ENCODE measurements around the gene PPM1K. TPM values are rescaled to one million over a fixed set of nuclear protein-coding genes. Genes with fewer than 3 reads are reported as not detected.

PPM1K gene
- total RNA-seq, 1 experiment from 2014 or later, result 4.2 TPM

DNA sequence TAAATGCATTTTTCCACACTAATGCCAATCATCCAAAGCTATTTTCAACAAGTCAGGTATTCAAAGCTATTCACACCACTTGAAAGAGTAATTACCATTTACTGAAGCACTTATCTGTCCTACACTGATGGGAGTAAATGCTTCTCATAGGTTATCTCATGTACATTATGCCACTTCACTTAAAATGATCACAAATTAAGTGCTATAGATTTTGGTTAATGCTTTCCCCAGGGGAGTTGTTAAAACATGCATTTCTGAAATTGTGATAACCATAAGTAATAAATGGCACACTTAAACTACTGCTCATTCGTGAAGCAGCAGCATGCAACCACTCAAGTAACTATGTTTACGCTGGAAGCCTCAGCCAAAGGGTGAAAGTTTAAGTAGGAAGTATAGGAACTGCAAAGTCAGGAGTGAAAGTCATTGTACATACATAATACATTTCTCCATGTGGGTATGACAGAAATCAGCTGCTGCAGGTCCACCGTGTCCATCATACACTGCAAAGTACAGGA is 6.6 kb downstream of the PPM1K start:
- H3K4me3 ChIP-seq (replicated peaks in 1 of 2; ENCODE audit: low read depth in 1 of 2, low read length in 2 of 2), result no peak overlapping the region
- DNase-seq (ENCODE audit: low read depth, low spot score) (no peak), ATAC-seq (no peak)
- TF ChIP-seq POLR2A (IDR thresholded peaks at IDR 0.05; ENCODE audit: borderline replicate concordance, extremely low read depth, insufficient read depth, insufficient read length), result no peak
- TF ChIP-seq YY1 (IDR thresholded peaks at IDR 0.05; ENCODE audit: extremely low read depth, insufficient replicate concordance, low read depth, low read length), result no peak
- no peak for TF ChIP-seq REST (IDR thresholded peaks at IDR 0.05; ENCODE audit: low read depth)
- no peak for TF ChIP-seq ZBTB33 (IDR thresholded peaks at IDR 0.05; ENCODE audit: extremely low read depth, insufficient replicate concordance, low read length)
- TF ChIP-seq CTCF (IDR thresholded peaks at IDR 0.05 in 2 of 3, conservative IDR thresholded peaks at IDR 0.05 in 1 of 3; ENCODE audit: borderline replicate concordance in 1 of 3, insufficient read depth in 1 of 3, low read depth in 2 of 3, low read length in 2 of 3), result no peak
- no peak for TF ChIP-seq EGR1 (IDR thresholded peaks at IDR 0.05; ENCODE audit: low read depth)
- no peak for TF ChIP-seq CEBPB (IDR thresholded peaks at IDR 0.05; ENCODE audit: low read depth)
- TF ChIP-seq FOSL1 (IDR thresholded peaks at IDR 0.05; ENCODE audit: low read depth), result no peak
- no peak for TF ChIP-seq EZH2 (IDR thresholded peaks at IDR 0.05)
- no peak for TF ChIP-seq POLR2AphosphoS5 (IDR thresholded peaks at IDR 0.05; ENCODE audit: low read depth, low read length)
- TF ChIP-seq RAD21 (IDR thresholded peaks at IDR 0.05; ENCODE audit: low read depth), result no peak
- H4K20me1 ChIP-seq (ENCODE audit: insufficient read depth), result no peaks in the 10 kb centered on the region
- H3K27me3 ChIP-seq (ENCODE audit: insufficient read depth, low read length), result no peaks in the 10 kb centered on the region
- H3K27ac ChIP-seq (ENCODE audit: low read depth, low read length), result no peak overlapping the region
- H3K79me2 ChIP-seq (ENCODE audit: insufficient read depth, low read length), result no peaks in the 10 kb centered on the region
- peaks cover 5 to 7% of the 10 kb centered on the region in 2 experiments for H3K4me1 ChIP-seq (ENCODE audit: control insufficient read depth in 1 of 2, insufficient read depth in 2 of 2, low read length in 2 of 2)
- intact Hi-C loops (cut with micrococcal nuclease), result no loop called here
- no peaks in the 10 kb centered on the region for H3K36me3 ChIP-seq (ENCODE audit: control insufficient read depth in 1 of 2, insufficient read depth in 2 of 2, low read length in 2 of 2)
- H3K9ac ChIP-seq (ENCODE audit: low read length), result no peak overlapping the region
- no peaks in the 10 kb centered on the region for H3K9me2 ChIP-seq (ENCODE audit: insufficient read depth)
- ChIA-PET CTCF (no interaction called here), RAD21 (ENCODE audit: low non-redundant PET in 1 of 2, low total read pairs in 2 of 2, uncharacterized antibody in 2 of 2, unreplicated experiment in 2 of 2) (no interaction called here), POLR2A (no interaction called here)
- no peak overlapping the region for H2AFZ ChIP-seq (ENCODE audit: low read depth, low read length, poor library complexity, severe bottlenecking)
- no peak overlapping the region for H3K4me2 ChIP-seq (ENCODE audit: low read length)
- no peaks in the 10 kb centered on the region for H3K9me3 ChIP-seq (ENCODE audit: control insufficient read depth in 1 of 2, insufficient read depth in 1 of 2, low read depth in 1 of 2, low read length in 2 of 2)
- BruUV-seq (replicated peaks), result no TSS peak

All from HCT116 (cell line).